ENCODE measurements around the gene CLASP1.

CLASP1 gene

DNA sequence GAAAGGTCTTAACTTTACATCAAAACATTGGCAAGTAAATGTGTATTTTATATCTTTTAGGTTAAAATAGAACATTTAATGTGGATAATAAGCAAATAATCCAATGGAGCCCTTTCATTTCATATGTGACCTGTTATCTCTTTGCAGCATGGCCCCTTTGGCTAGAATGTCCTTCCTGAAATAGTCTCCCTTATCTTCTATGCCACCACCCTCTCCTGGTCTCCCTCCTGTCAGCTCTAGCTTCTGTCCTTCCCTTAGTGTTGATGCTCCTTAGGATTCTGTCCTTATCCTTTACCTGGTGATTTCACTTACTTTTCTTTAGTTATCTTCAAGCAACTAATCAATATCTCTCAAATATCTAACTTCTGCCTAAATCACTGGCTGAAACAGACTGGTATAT, 277.2 kb downstream of the CLASP1 start:
- TF ChIP-seq, protein P1, sequence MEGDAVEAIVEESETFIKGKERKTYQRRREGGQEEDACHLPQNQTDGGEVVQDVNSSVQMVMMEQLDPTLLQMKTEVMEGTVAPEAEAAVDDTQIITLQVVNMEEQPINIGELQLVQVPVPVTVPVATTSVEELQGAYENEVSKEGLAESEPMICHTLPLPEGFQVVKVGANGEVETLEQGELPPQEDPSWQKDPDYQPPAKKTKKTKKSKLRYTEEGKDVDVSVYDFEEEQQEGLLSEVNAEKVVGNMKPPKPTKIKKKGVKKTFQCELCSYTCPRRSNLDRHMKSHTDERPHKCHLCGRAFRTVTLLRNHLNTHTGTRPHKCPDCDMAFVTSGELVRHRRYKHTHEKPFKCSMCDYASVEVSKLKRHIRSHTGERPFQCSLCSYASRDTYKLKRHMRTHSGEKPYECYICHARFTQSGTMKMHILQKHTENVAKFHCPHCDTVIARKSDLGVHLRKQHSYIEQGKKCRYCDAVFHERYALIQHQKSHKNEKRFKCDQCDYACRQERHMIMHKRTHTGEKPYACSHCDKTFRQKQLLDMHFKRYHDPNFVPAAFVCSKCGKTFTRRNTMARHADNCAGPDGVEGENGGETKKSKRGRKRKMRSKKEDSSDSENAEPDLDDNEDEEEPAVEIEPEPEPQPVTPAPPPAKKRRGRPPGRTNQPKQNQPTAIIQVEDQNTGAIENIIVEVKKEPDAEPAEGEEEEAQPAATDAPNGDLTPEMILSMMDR (IDR thresholded peaks at IDR 0.05; ENCODE audit: low read depth, low read length): no peak
- no peak for TF ChIP-seq EZH2phosphoT487 (IDR thresholded peaks at IDR 0.05; ENCODE audit: low read depth)
- Histone ChIP-seq H3K27ac (ENCODE audit: low read length) (no peak overlapping the region), H3K79me2 (ENCODE audit: low read length) (no peaks in the 10 kb centered on the region), H4K20me1 (ENCODE audit: insufficient read depth, low read length) (no peaks in the 10 kb centered on the region), H3K4me2 (ENCODE audit: low read length) (no peak overlapping the region), H2AFZ (ENCODE audit: low read depth, low read length) (no peak overlapping the region), H3K36me3 (replicated peaks; ENCODE audit: low read depth, low read length) (peaks cover 33% of the 10 kb centered on the region), H3K27me3 (ENCODE audit: low read depth, low read length) (no peaks in the 10 kb centered on the region), H3K4me3 (ENCODE audit: low read length) (no peak overlapping the region), H3K9me3 (ENCODE audit: insufficient read depth, low read length) (no peaks in the 10 kb centered on the region), H3K9ac (ENCODE audit: low read length) (no peak overlapping the region), H3K4me1 (ENCODE audit: low read length) (peaks cover 17% of the 10 kb centered on the region)

- Histone ChIP-seq H3K4me1 (ENCODE audit: low read length) (peaks cover 14% of the 10 kb centered on the region), H3K27ac (ENCODE audit: low read length) (no peak overlapping the region), H3K9ac (ENCODE audit: low read length) (no peak overlapping the region), H3K27me3 (ENCODE audit: low read depth, low read length) (no peaks in the 10 kb centered on the region), H3K79me2 (ENCODE audit: low read length) (no peaks in the 10 kb centered on the region), H2AFZ (ENCODE audit: low read depth, low read length) (no peak overlapping the region), H3K4me3 (ENCODE audit: low read length) (no peak overlapping the region), H3K9me3 (ENCODE audit: insufficient read depth, low read length) (no peaks in the 10 kb centered on the region), H4K20me1 (ENCODE audit: insufficient read depth, low read length) (no peaks in the 10 kb centered on the region), H3K4me2 (ENCODE audit: low read length) (no peak overlapping the region), H3K36me3 (replicated peaks; ENCODE audit: low read depth, low read length) (peaks cover 20% of the 10 kb centered on the region)
- TF ChIP-seq, protein P1 (IDR thresholded peaks at IDR 0.05; ENCODE audit: low read depth, low read length): no peak
- TF ChIP-seq EZH2phosphoT487 (IDR thresholded peaks at IDR 0.05; ENCODE audit: low read depth): no peak
Observed at GRCh38 chr2:121368836-121369235, 280.4 kb downstream of the CLASP1 start.

DNA sequence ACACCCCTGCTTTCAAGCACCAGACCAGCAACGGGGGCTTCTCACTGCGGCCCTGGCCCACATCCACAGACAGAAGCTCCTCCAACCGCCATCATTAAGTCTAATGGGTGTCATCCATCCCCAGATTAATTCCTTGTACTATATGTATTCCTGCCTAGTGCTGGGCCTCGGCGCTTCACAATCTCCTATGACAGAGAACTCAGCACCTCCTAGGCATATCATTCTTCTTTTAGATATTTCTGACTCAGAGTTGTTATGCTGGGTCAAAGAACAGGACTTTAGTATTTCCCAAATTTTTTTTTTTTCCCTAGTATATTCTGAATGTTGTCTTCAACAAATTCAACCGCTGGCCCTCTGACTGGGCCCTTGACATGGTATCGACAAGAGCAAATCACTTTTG, 281.1 kb downstream of the CLASP1 start:
- no peak overlapping the region for H2AFZ ChIP-seq (ENCODE audit: low read depth, low read length)
- no peaks in the 10 kb centered on the region for H3K9me3 ChIP-seq (ENCODE audit: insufficient read depth, low read length)
- H3K79me2 ChIP-seq (ENCODE audit: low read length): no peaks in the 10 kb centered on the region
- no peak overlapping the region for H3K9ac ChIP-seq (ENCODE audit: low read length)
- no peak overlapping the region for H3K27ac ChIP-seq (ENCODE audit: low read length)
- no peak for TF ChIP-seq EZH2phosphoT487 (IDR thresholded peaks at IDR 0.05; ENCODE audit: low read depth)
- TF ChIP-seq, protein P1 (IDR thresholded peaks at IDR 0.05; ENCODE audit: low read depth, low read length): no peak
- no peaks in the 10 kb centered on the region for H4K20me1 ChIP-seq (ENCODE audit: insufficient read depth, low read length)
- peaks cover 19% of the 10 kb centered on the region for H3K36me3 ChIP-seq (replicated peaks; ENCODE audit: low read depth, low read length)
- no peak overlapping the region for H3K4me3 ChIP-seq (ENCODE audit: low read length)
- peaks cover 7% of the 10 kb centered on the region for H3K4me1 ChIP-seq (ENCODE audit: low read length)
- no peak overlapping the region for H3K4me2 ChIP-seq (ENCODE audit: low read length)
- H3K27me3 ChIP-seq (ENCODE audit: low read depth, low read length): no peaks in the 10 kb centered on the region

DNA sequence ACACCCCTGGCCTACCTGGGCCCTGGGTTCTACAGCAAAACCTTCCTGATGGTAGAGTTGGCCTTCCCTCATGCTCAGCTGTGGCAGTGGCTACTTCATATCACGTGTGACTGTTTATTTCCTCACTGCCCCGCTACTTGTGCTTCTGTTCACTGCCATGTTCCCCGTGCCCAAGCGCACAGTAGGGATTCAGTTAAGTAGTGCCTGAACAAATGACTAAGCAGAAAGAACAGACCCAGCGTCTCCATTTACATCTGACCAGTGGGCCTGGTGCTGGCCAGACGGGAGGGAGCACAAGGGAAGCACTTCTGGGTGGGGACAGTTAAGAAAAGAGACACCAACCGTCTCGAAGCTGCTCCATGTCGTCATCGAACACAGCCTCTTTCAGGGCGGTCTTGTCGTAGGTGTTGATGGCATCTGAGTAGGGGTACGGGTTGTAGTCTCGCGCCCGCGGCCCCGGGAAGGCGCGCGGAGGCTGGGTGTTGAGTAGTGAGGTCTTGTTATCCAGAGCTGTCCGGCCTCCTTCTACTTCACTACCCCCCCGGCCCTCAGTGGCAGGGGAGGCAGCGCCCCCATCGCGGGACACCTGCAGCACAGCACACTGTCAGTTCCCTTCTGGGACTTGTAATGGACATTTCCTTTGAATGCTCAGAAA, 281.9 kb downstream of the CLASP1 start:
- H3K27me3 ChIP-seq (ENCODE audit: low read depth, low read length): no peaks in the 10 kb centered on the region
- H3K27ac ChIP-seq (ENCODE audit: low read length): no peak overlapping the region
- H3K4me2 ChIP-seq (ENCODE audit: low read length): no peak overlapping the region
- TF ChIP-seq, protein P1 (IDR thresholded peaks at IDR 0.05; ENCODE audit: low read depth, low read length): no peak
- no peak for TF ChIP-seq EZH2phosphoT487 (IDR thresholded peaks at IDR 0.05; ENCODE audit: low read depth)
- no peaks in the 10 kb centered on the region for H3K9me3 ChIP-seq (ENCODE audit: insufficient read depth, low read length)
- no peak overlapping the region for H2AFZ ChIP-seq (ENCODE audit: low read depth, low read length)
- H3K9ac ChIP-seq (ENCODE audit: low read length): no peak overlapping the region
- no peaks in the 10 kb centered on the region for H4K20me1 ChIP-seq (ENCODE audit: insufficient read depth, low read length)
- H3K79me2 ChIP-seq (ENCODE audit: low read length): no peaks in the 10 kb centered on the region
- H3K4me3 ChIP-seq (ENCODE audit: low read length): no peak overlapping the region
- peaks cover 20% of the 10 kb centered on the region for H3K36me3 ChIP-seq (replicated peaks; ENCODE audit: low read depth, low read length)
- no peaks in the 10 kb centered on the region for H3K4me1 ChIP-seq (ENCODE audit: low read length)
